Dermis lymphatic vessel endothelial cell (primary cell): ENCODE results near the gene MFGE8. TPM values are rescaled to one million over a fixed set of nuclear protein-coding genes. Genes with fewer than 3 reads are reported as not detected.

Source experiments
- total RNA-seq: library from RNA; depleted of rRNA; stranded (reverse); fragments of >200 nt; gene quantifications from 2 replicates; pipeline ENCODE4 v1.2.1, GENCODE V29; 2014

Gene MFGE8
- total RNA-seq: 27.5 and 53.8 TPM in 2 replicates

GRCh38 chr15:88913017-88913849 lies at the start of gene MFGE8:
TSS of gene MFGE8 (minus strand) at chr15:88913379. CDS start at chr15:88913319, 60 bp downstream.

GRCh38 chr15:88894819-88895767 lies 18.1 kb downstream of the MFGE8 start, which contains the start of gene HAPLN3:
TSS of gene HAPLN3 (minus strand) at chr15:88895544. CDS start at chr15:88887298, 8,246 bp downstream.

Other genes with a start within 250 kb of the MFGE8 start
- gene ACAN, start 109.9 kb downstream of the MFGE8 start, total RNA-seq: under 0.01 TPM in 2 replicates
- 66.3 and 102 TPM in 2 replicates for gene HAPLN3, start 17.8 kb downstream of the MFGE8 start, total RNA-seq
- gene ABHD2, start 175.1 kb upstream of the MFGE8 start, total RNA-seq: 44.3 and 49.8 TPM in 2 replicates